Stomach (tissue), 4 donors: ENCODE measurements around the gene SKIC2.
"Not testable (repeated sequence)": the region's sequence is repeated elsewhere in the genome, so short reads cannot be mapped to it uniquely, and the experiment has no call there.

ENCODE experiments used
- CTCF ChIP-seq, 7 experiments: fragments of 450-650 bp in 4 of 7; fragments of 200-600 bp in 3 of 7; sonication (generic) in 3 of 7; IDR thresholded peaks; one replicate each; pipeline ENCODE4 v1.5.1; 2016 to 2019; ENCODE audit warnings: antibody characterized with exemption in 7 of 7, control low read depth in 2 of 7, mild to moderate bottlenecking in 1 of 7
- EP300 ChIP-seq: sonication (generic); formaldehyde crosslinking; IDR thresholded peaks from one replicate; pipeline ENCODE4 v1.6.1; 2017; ENCODE audit warnings: antibody characterized with exemption

DNA sequence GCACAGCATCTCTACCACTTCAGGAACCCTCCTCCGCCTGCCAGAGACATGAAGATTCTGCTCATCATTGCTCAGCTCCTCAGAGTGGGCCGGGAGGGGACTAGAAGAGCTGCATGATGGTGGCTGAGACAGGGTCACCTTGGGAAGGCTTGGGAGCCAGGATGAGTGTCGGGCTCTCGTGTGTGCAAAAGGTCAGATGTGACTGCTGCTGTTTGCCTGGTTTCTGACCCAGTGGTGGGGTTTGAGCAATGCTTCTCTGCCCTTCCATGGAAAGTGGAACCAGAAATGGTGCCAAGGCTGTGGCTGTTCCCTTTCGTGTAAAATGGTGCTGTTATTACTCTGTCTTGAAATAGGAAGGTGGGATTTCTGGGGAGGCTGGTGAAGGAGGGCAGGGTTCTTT lies 22.0 kb downstream of the SKIC2 start:
- not testable (repeated sequence) for TF ChIP-seq CTCF (IDR thresholded peaks at IDR 0.05); EP300
